Measurements from ENCODE around the gene EFR3B. TPM values are rescaled to one million over a fixed set of nuclear protein-coding genes. Genes with fewer than 3 reads are reported as not detected.
A peak's percentile ranks its signal among the peaks of the same experiment; 100 is the strongest.

EFR3B gene
- total RNA-seq, 1 donor from 2014 or later = 17.2 TPM

- H3K4me2 ChIP-seq = no peak overlapping the region
- no peak overlapping the region for H3K9ac ChIP-seq
- H3K4me1 ChIP-seq = peaks cover 10% of the 10 kb centered on the region
- TF ChIP-seq EZH2phosphoT487 (IDR thresholded peaks at IDR 0.05) (no peak), EZH2 (IDR thresholded peaks at IDR 0.05) (no peak), CTCF (IDR thresholded peaks at IDR 0.05) (no peak)
- no peak overlapping the region for H2AFZ ChIP-seq (replicated peaks)
- no peak overlapping the region for H3K27ac ChIP-seq
- no peak overlapping the region for H3K4me3 ChIP-seq
- H3F3A ChIP-seq (ENCODE audit: low read depth) = no peaks in the 10 kb centered on the region
- peaks cover 28% of the 10 kb centered on the region for H3K4me1 Mint-ChIP-seq
- peaks cover 8% of the 10 kb centered on the region for H3K27me3 Mint-ChIP-seq (ENCODE audit: insufficient read depth, low read depth)
- peaks cover 19% of the 10 kb centered on the region for H3K36me3 Mint-ChIP-seq
- H3K79me2 ChIP-seq (ENCODE audit: low read depth) = peaks cover 15% of the 10 kb centered on the region
- H3K9me3 ChIP-seq (ENCODE audit: low read depth) = no peaks in the 10 kb centered on the region
- peaks cover 6% of the 10 kb centered on the region for H4K20me1 ChIP-seq (ENCODE audit: low read depth)
- no peaks in the 10 kb centered on the region for H3K36me3 ChIP-seq
- no peaks in the 10 kb centered on the region for H3K27me3 ChIP-seq
- peaks cover 3% of the 10 kb centered on the region for H3K9me3 Mint-ChIP-seq
- no peak for DNase-seq (ENCODE audit: low spot score)
- H3K27ac Mint-ChIP-seq = no peak overlapping the region
- H3K4me3 Mint-ChIP-seq = no peak overlapping the region
Measured at GRCh38 chr2:25073914-25074313, 32.0 kb downstream of the EFR3B start.

GRCh38 chr2:25074826-25075225 is 33.0 kb downstream of the EFR3B start:
- Histone ChIP-seq H3F3A (ENCODE audit: low read depth) (no peaks in the 10 kb centered on the region), H3K27ac (no peak overlapping the region)

GRCh38 chr2:25076749-25077148 is 34.9 kb downstream of the EFR3B start:
- H3K4me1 Mint-ChIP-seq = peaks cover 26% of the 10 kb centered on the region
- H3K27ac ChIP-seq = no peak overlapping the region
- peak overlapping the region; percentile 15 for H3K27ac Mint-ChIP-seq
- no peak overlapping the region for H3K4me3 Mint-ChIP-seq
- TF ChIP-seq CTCF (IDR thresholded peaks at IDR 0.05) (no peak), EZH2phosphoT487 (IDR thresholded peaks at IDR 0.05) (no peak), EZH2 (IDR thresholded peaks at IDR 0.05) (no peak)
- H4K20me1 ChIP-seq (ENCODE audit: low read depth) = peaks cover 3% of the 10 kb centered on the region
- no peaks in the 10 kb centered on the region for H3K36me3 ChIP-seq
- no peak overlapping the region for H3K4me2 ChIP-seq
- no peaks in the 10 kb centered on the region for H3K27me3 ChIP-seq
- H3F3A ChIP-seq (ENCODE audit: low read depth) = no peaks in the 10 kb centered on the region
- H3K9me3 Mint-ChIP-seq = no peaks in the 10 kb centered on the region
- peaks cover 7% of the 10 kb centered on the region for H3K79me2 ChIP-seq (ENCODE audit: low read depth)
- peaks cover 8% of the 10 kb centered on the region for H3K27me3 Mint-ChIP-seq (ENCODE audit: insufficient read depth, low read depth)
- no peaks in the 10 kb centered on the region for H3K9me3 ChIP-seq (ENCODE audit: low read depth)
- no peak overlapping the region for H3K9ac ChIP-seq
- DNase-seq (ENCODE audit: low spot score) = no peak
- H3K4me3 ChIP-seq = no peak overlapping the region
- H3K36me3 Mint-ChIP-seq = peaks cover 17% of the 10 kb centered on the region
- H2AFZ ChIP-seq (replicated peaks) = no peak overlapping the region
- H3K4me1 ChIP-seq = peaks cover 10% of the 10 kb centered on the region

More at GRCh38 chr2:25074826-25075225, 33.0 kb downstream of the EFR3B start:
- Histone ChIP-seq H3K4me3 (no peak overlapping the region), H3K4me2 (no peak overlapping the region), H3K9ac (no peak overlapping the region), H3K79me2 (ENCODE audit: low read depth) (peaks cover 15% of the 10 kb centered on the region), H2AFZ (replicated peaks) (no peak overlapping the region), H3K9me3 (ENCODE audit: low read depth) (no peaks in the 10 kb centered on the region), H3K36me3 (no peaks in the 10 kb centered on the region), H3K4me1 (peaks cover 10% of the 10 kb centered on the region), H3K27me3 (no peaks in the 10 kb centered on the region), H4K20me1 (ENCODE audit: low read depth) (peaks cover 6% of the 10 kb centered on the region)
- Mint-ChIP-seq H3K9me3 (no peaks in the 10 kb centered on the region), H3K4me1 (peaks cover 26% of the 10 kb centered on the region), H3K4me3 (no peak overlapping the region), H3K36me3 (peaks cover 16% of the 10 kb centered on the region), H3K27me3 (ENCODE audit: insufficient read depth, low read depth) (peaks cover 8% of the 10 kb centered on the region), H3K27ac (no peak overlapping the region)
- no peak for DNase-seq (ENCODE audit: low spot score)
- TF ChIP-seq CTCF (IDR thresholded peaks at IDR 0.05) (no peak), EZH2 (IDR thresholded peaks at IDR 0.05) (no peak), EZH2phosphoT487 (IDR thresholded peaks at IDR 0.05) (no peak)

Measured in neural progenitor cell (in vitro differentiated cells).